ENCODE data around the gene CD38. TPM values are rescaled to one million over a fixed set of nuclear protein-coding genes. Genes with fewer than 3 reads are reported as not detected.
"Not testable (repeated sequence)": the region's sequence is repeated elsewhere in the genome, so short reads cannot be mapped to it uniquely, and the experiment has no call there.

The CD38 gene
- total and polyA plus RNA-seq, 7 donors: 1.2 to 11.4 (median 2.2) TPM

DNA sequence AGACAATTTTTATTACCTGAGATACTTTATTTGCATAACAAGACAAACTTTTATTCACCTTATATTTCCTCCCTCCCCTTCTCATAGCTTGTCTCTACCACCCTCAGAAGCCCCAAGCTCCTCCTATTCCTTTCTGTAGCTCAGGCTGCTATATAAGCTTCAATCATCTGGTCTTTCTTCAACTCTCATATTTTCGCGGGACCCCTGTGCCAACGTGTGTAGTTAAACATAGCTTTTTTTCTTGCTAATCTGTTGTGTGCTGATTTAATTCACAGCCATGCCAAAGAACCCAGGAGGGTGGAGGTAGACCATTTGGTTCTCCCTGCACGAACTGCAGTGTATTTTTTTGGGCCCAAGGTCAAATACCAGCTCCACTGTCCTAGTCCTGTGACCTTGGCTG, 21.1 kb upstream of the CD38 start:
- DNase-seq: no peak
- no peak overlapping the region for H3K27ac ChIP-seq
- H3K27me3 ChIP-seq: no peaks in the 10 kb centered on the region
- intact Hi-C loops (cut with DNase I): no loop called here
- no peaks in the 10 kb centered on the region for H3K36me3 ChIP-seq
- TF ChIP-seq, protein P1, sequence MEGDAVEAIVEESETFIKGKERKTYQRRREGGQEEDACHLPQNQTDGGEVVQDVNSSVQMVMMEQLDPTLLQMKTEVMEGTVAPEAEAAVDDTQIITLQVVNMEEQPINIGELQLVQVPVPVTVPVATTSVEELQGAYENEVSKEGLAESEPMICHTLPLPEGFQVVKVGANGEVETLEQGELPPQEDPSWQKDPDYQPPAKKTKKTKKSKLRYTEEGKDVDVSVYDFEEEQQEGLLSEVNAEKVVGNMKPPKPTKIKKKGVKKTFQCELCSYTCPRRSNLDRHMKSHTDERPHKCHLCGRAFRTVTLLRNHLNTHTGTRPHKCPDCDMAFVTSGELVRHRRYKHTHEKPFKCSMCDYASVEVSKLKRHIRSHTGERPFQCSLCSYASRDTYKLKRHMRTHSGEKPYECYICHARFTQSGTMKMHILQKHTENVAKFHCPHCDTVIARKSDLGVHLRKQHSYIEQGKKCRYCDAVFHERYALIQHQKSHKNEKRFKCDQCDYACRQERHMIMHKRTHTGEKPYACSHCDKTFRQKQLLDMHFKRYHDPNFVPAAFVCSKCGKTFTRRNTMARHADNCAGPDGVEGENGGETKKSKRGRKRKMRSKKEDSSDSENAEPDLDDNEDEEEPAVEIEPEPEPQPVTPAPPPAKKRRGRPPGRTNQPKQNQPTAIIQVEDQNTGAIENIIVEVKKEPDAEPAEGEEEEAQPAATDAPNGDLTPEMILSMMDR (IDR thresholded peaks at IDR 0.05): no peak
- TF ChIP-seq EP300 (IDR thresholded peaks at IDR 0.05) (no peak), POLR2AphosphoS5 (IDR thresholded peaks at IDR 0.05) (no peak), POLR2A (IDR thresholded peaks at IDR 0.05) (no peak)
- no peaks in the 10 kb centered on the region for H3K9me3 ChIP-seq
- H3K4me1 ChIP-seq: no peaks in the 10 kb centered on the region
- no peak overlapping the region for H3K4me3 ChIP-seq
- WGBS, 2 donors: 56 to 70% methylated on average over 4 of the region's 4 CpGs

DNA sequence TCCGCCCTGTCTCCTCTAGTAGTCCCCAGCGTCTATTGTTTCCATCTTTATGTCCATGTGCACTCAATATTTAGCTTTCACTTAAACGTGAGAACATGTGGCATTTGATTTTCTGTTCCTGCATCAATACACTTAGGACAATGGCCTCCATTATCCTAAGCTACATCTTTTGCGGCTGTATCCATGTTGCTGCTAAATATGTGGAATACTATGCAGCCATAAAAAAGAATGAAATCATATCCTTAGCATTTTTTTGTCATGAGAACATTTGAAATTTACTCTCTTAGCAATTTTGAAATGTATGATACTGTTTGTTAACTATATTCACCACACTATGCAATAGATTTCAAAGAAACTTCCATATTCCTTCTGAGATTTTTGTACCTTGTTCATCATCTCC, 19.8 kb upstream of the CD38 start:
- H3K36me3 ChIP-seq: no peaks in the 10 kb centered on the region
- intact Hi-C loops (cut with DNase I): no loop called here
- no peaks in the 10 kb centered on the region for H3K4me1 ChIP-seq
- no peaks in the 10 kb centered on the region for H3K27me3 ChIP-seq
- no peak overlapping the region for H3K4me3 ChIP-seq
- no peaks in the 10 kb centered on the region for H3K9me3 ChIP-seq
- 93 to 95% methylated on average over 4 of the region's 4 CpGs for WGBS, 2 donors
- no peak for DNase-seq
- H3K27ac ChIP-seq: no peak overlapping the region
- TF ChIP-seq EP300 (IDR thresholded peaks at IDR 0.05): no peak
- TF ChIP-seq POLR2AphosphoS5 (IDR thresholded peaks at IDR 0.05): no peak
- no peak for TF ChIP-seq POLR2A (IDR thresholded peaks at IDR 0.05)
- TF ChIP-seq, protein P1 (IDR thresholded peaks at IDR 0.05): no peak

DNA sequence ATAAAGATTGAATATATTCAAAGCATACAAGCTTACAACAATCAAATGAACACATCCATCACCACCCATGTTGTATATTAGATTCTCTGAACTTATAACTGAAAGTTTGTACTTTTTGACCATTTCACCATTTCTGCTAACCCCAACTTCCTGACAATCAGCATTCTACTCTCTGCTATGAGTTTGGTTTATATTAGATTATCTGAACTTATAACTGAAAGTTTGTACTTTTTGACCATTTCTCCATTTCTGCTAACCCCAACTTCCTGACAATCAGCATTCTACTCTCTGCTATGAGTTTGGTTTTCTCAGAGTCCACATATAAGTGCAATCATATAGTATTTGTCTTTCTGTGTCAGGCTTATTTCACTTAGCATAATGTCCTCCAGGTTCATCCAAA, 15.7 kb upstream of the CD38 start:
- intact Hi-C loops (cut with DNase I): not testable (repeated sequence)

DNA sequence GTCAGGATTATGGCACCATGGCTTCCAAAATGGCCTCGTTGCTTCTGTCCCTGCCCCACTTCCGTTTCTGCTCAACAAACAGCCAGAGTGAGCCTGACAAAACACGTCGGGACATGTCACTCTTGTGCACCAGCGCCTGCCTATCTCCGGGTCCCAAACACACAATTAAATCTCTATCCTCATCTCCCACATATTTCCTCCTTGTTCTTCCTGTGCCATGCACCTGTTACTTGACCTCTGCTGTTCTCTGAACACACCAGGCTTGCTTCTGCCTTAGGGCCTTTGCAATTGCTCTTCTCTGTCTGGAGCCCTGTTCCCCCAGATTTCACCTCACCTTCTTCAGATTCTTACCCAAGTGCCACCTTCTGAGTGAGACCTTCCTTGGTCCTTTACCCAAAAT, 12.7 kb upstream of the CD38 start:
- Histone ChIP-seq H3K4me3 (no peak overlapping the region), H3K36me3 (no peaks in the 10 kb centered on the region), H3K27me3 (no peaks in the 10 kb centered on the region), H3K4me1 (no peaks in the 10 kb centered on the region), H3K9me3 (no peaks in the 10 kb centered on the region), H3K27ac (no peak overlapping the region)
- 54 to 78% methylated on average over 6 of the region's 6 CpGs for WGBS, 2 donors
- no peak for DNase-seq
- intact Hi-C loops (cut with DNase I): no loop called here
- no peak for TF ChIP-seq EP300 (IDR thresholded peaks at IDR 0.05)
- TF ChIP-seq POLR2A (IDR thresholded peaks at IDR 0.05): no peak
- TF ChIP-seq, protein P1 (IDR thresholded peaks at IDR 0.05): no peak
- TF ChIP-seq POLR2AphosphoS5 (IDR thresholded peaks at IDR 0.05): no peak

More for the DNA sequence above, 15.7 kb upstream of the CD38 start:
- H3K9me3 ChIP-seq, H3K27me3 ChIP-seq, DNase-seq, H3K4me3 ChIP-seq, H3K36me3 ChIP-seq, H3K4me1 ChIP-seq, H3K27ac ChIP-seq: not testable (repeated sequence)

DNA sequence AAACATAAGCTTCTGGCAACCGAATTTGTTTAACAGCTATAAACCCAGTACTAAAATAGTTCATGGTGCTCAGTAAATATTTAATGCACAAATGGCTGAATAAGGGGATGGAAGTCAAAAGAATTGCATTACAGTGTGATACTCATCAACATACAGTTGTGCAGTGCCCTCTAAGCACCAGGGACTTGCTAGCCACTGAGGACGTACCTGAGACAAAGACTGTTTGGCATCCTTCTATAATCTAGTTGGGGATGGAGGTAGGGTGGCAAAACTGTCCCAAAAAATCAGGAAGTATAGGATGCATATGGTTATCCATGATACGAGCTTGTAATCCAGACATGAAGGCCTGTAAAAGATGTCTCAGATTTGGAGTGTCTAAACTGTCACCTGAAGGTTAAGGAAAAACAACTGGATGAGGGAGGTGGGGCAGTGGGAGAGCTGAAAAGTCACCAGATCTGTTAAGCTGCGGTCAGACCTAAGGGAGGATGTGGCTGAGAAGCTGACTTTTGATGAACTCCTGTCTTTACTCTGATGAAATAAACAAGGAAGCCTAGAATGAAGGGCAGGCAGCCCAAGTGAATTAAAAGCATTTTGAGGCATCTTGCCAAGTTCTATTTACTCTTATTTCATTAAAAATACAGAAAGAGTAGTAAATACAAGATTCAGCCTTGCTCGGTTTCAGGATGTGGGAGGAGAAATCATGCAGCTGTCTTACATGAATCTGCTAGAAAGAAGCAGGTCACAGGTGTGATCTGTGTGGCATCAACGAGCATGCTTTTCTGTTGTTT, 12.0 kb upstream of the CD38 start:
- no peak for DNase-seq
- H3K4me1 ChIP-seq: no peaks in the 10 kb centered on the region
- 22 to 23% methylated on average over 6 of the region's 6 CpGs for WGBS, 2 donors
- intact Hi-C loops (cut with DNase I): no loop called here
- H3K27me3 ChIP-seq: no peaks in the 10 kb centered on the region
- no peak for TF ChIP-seq EP300 (IDR thresholded peaks at IDR 0.05)
- TF ChIP-seq POLR2A (IDR thresholded peaks at IDR 0.05): no peak
- TF ChIP-seq, protein P1 (IDR thresholded peaks at IDR 0.05): no peak
- TF ChIP-seq POLR2AphosphoS5 (IDR thresholded peaks at IDR 0.05): no peak
- no peak overlapping the region for H3K27ac ChIP-seq
- no peak overlapping the region for H3K4me3 ChIP-seq
- no peaks in the 10 kb centered on the region for H3K9me3 ChIP-seq
- H3K36me3 ChIP-seq: no peaks in the 10 kb centered on the region

All from sigmoid colon (tissue), 7 donors.